NCI-H2227 treated with DMSO at 0.1 percent for 48 hours (cell line): ENCODE measurements around the gene PCDH9.

Experiments used
- DNase-seq: peaks from one replicate; lab custom pipeline; 2025; lab: John Stamatoyannopoulos, UW

The PCDH9 gene

GRCh38 chr13:66576381-66576780 lies 653.8 kb downstream of the PCDH9 start:
- no peak for DNase-seq

DNA sequence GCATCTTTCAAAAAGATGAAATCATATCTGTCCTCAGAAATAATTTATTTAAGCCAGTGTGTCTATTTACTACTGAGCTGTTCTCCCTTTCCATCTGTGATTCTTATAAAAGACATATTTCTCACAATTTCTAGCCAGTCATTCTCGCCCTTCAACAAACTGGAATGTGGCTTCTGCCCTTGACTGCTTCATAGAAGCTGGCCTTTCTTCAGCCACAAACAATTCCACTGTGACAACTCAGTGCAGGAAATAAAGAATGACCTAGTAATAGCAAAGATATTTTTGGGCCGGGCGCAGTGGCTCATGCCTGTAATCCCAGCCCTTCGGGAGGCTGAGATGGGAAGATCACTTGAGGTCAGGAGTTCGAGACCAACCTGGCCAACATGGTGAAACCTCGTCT lies 655.5 kb downstream of the PCDH9 start:
- DNase-seq = no peak

- no peak for DNase-seq
Measured at GRCh38 chr13:66567899-66568612, 662.1 kb downstream of the PCDH9 start.

DNA sequence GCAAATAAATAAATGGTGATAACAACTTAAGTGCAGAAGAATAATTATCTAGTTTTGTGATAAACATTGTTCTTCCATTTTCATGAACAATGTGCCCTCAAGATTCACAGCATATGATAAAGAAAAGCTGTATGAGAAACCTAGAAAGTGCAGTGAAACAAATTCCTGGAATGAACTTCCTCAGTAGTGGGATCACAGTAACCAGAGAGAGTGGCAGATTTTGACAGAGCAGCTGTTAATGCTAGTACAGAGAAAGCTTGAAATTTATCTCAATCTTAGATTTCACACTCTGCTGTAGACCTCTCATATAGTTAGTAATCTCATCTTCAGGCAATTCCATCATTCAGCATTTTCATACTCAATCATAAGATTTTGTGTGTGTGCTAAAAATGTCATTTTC lies 664.9 kb downstream of the PCDH9 start:
- DNase-seq = no peak

- DNase-seq = no peak
Measured at GRCh38 chr13:66563076-66563475, 667.1 kb downstream of the PCDH9 start.

DNA sequence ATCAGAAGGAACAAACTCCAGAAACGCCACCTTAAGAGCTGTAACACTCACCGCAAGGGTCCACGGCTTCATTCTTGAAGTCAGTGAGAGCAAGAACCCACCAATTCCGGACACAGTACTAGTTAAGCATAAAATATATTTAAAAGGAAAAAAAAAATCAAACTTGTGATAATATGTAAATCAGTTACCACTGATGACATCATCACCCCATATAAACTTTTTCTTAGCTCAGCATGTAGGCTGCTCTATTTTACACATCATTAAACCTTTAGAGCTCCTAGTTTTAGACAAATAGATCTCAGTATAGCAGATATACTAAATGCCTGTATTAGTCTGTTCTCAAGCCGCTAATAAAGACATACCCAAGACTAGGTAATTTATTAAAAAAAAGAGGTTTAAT lies 668.1 kb downstream of the PCDH9 start:
- no peak for DNase-seq

GRCh38 chr13:66560991-66561390 lies 669.1 kb downstream of the PCDH9 start:
- no peak for DNase-seq

- no peak for DNase-seq
Measured at GRCh38 chr13:66560189-66560588, 669.9 kb downstream of the PCDH9 start.

DNA sequence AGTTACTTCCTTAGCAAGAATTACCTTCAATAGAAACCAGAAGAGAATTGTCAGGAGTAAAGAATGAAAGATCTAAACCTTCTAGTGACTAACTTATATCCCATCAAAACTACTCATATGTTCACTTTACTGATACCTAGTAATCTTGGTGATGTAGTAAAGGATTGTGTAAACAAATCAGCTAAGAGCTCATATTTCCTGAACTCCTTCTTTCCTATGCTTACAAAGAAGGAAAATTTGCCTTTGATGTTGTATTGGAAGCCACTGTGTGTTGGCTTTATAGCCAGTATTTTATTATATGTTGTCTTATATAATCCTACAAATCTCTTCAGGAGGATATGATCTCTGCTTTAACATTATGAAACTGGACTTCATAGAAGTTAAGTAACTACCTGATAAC lies 671.0 kb downstream of the PCDH9 start:
- no peak for DNase-seq

GRCh38 chr13:66558506-66558905 lies 671.6 kb downstream of the PCDH9 start:
- no peak for DNase-seq

GRCh38 chr13:66557357-66557756 lies 672.8 kb downstream of the PCDH9 start:
- DNase-seq = no peak

- no peak for DNase-seq
Measured at GRCh38 chr13:66556306-66556705, 673.8 kb downstream of the PCDH9 start.

DNA sequence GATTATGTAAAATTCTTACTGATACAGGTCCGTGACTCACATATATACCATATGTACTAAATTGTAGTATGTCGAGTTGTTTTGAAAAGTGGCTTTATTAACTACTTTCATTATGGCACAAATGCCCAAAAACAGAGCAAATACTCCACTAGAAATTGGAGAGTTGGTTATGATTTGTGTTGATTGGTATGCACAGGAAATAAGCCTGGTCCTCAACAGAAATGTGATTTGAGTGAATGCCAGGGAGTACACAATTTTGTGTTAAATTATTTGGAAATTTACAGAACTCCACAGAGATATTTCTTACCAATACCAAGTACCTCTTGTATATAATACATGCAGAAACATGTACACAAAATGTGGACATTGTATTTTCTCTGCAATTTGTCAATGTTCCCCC lies 676.7 kb downstream of the PCDH9 start:
- no peak for DNase-seq

- no peak for DNase-seq
Measured at GRCh38 chr13:66551128-66551527, 679.0 kb downstream of the PCDH9 start.

DNA sequence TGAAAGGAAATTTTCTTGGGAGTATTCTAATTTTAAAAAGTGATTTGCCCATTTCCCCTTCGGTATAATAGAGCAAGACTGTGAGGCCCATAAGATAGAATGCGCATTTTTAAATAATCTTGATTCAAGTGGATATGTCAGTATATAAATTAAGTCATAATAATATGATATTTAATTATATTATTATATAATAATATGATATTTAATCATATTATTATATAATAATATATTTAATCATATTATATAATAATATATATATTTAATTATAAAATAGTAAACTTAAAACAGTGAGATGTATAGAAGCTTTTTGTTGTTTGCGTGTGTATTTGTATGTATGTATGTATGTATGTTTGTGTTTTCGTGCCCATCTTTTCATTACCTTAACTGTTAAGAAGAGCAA lies 682.5 kb downstream of the PCDH9 start:
- no peak for DNase-seq

- DNase-seq = no peak
Measured at GRCh38 chr13:66546534-66547379, 683.4 kb downstream of the PCDH9 start.

DNA sequence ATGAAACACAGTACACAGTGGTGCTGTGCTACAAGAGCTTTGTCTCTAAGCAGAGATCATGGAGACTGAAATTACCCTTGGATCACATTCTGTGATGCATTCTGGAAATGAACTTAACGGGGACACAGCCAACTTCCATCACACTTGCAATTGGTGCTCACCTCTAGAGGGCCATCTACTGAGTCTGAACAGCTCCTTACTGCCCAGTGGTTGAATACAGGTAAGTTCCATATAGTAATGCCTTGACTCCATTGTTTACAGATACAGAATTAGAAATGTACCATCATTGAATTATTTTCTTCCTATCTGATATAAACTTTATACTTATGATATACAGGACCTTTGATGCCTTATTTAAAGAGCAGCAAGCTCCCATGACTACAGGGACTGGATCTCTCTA lies 686.4 kb downstream of the PCDH9 start:
- DNase-seq = no peak

DNA sequence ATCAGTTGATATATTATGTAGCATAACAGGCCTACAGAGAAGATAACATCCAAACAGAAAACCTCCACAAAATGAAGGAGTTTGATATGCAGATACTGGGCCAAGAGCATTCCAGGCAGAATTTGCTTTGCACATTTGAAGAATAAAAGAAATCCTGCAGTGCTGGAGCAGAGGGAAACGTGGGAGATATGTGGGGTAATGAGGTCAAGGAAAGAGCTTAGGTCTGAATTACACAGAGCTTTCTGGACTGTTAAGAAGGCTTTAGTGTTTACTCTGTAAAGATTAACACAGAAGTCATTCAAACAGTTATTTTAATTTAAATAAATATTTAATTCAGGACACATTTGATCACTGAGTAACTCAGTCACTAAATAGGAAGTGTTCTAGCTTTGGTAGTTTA lies 692.7 kb downstream of the PCDH9 start:
- no peak for DNase-seq

- no peak for DNase-seq
Measured at GRCh38 chr13:66536746-66537145, 693.4 kb downstream of the PCDH9 start.

GRCh38 chr13:66534561-66534960 lies 695.6 kb downstream of the PCDH9 start:
- DNase-seq = no peak

GRCh38 chr13:66532845-66533244 lies 697.3 kb downstream of the PCDH9 start:
- no peak for DNase-seq

- no peak for DNase-seq
Measured at GRCh38 chr13:66532146-66532545, 698.0 kb downstream of the PCDH9 start.

- DNase-seq = no peak
Measured at GRCh38 chr13:66530686-66531085, 699.5 kb downstream of the PCDH9 start.

GRCh38 chr13:66530158-66530557 lies 700.0 kb downstream of the PCDH9 start:
- DNase-seq = no peak
